Psoas muscle (tissue), 8 donors: Measurements from ENCODE around the gene FMOD. TPM values are rescaled to one million over a fixed set of nuclear protein-coding genes. Genes with fewer than 3 reads are reported as not detected.

ENCODE experiments used
- ATAC-seq, 4 donors: fragments of 200-7000 bp; cut with Tn5 transposase; one replicate each; pipeline ENCODE4 v1.9.1; 2020; ENCODE audit warnings: moderate library complexity in 3 of 4, mild to moderate bottlenecking in 2 of 4
- DNase-seq, 2 donors: peaks; one replicate each; pipeline ENCODE4 v3.0.0-alpha.2; 2020
- H3K27ac ChIP-seq: fragments of 200-600 bp; one replicate; pipeline ENCODE4 v1.8.0; 2022
- H3K27me3 ChIP-seq, 3 donors: fragments of 200-600 bp in 1 of 3; one replicate each; pipeline versions ENCODE4 v1.6.1 to v1.8.0; 2013 to 2022; ENCODE audit warnings: low read length in 2 of 3, mild to moderate bottlenecking in 2 of 3, moderate library complexity in 1 of 3; ENCODE audit not compliant: insufficient read depth in 3 of 3
- H3K36me3 ChIP-seq, 2 donors: fragments of 200-600 bp in 1 of 2; one replicate each; pipeline versions ENCODE4 v1.6.1 to v1.8.0; 2013 to 2022; ENCODE audit warnings: low read depth in 1 of 2, mild to moderate bottlenecking in 1 of 2, moderate library complexity in 1 of 2; ENCODE audit not compliant: insufficient read depth in 1 of 2
- H3K4me1 ChIP-seq: fragments of 200-600 bp; one replicate; pipeline ENCODE4 v1.8.0; 2022
- H3K4me3 ChIP-seq: fragments of 200-600 bp; one replicate; pipeline ENCODE4 v1.8.0; 2022; ENCODE audit warnings: mild to moderate bottlenecking
- H3K9me3 ChIP-seq: fragments of 200-600 bp; one replicate; pipeline ENCODE4 v1.8.0; 2022
- WGBS, 3 donors: extraction: QIAGEN DNeasy Blood & Tissue Kit; methylation state at CpG; one replicate each; pipeline versions ENCODE4 v1.1.6 to v1.1.7; 2013; 5-methylcytosine and 5-hydroxymethylcytosine counted together
- intact Hi-C, 2 donors: fragments of 100-400 bp; cut with DNase I; formaldehyde crosslinking; loops; one replicate each; pipeline versions ENCODE4 v1.11.0 to v1.14.2; 2022
- polyA plus RNA-seq, 3 donors: library from polyadenylated mRNA; stranded (reverse); fragments of 200-250 nt; gene quantifications; one replicate each; pipeline ENCODE4 v1.2.3, GENCODE V29; 2013
- total RNA-seq, 4 donors: library from RNA; stranded (reverse); fragmentation: NEBNext Ultra II Directional in 2 of 4; extraction: Animal tissue kit (Norgen Biotek cat#: 25700) in 2 of 4; gene quantifications; one replicate each; pipeline versions ENCODE4 v1.2.1 to v1.2.4, GENCODE V29; 2021 to 2023
- TF ChIP-seq, protein P1 (sequence below): fragments of 200-600 bp; IDR thresholded peaks from one replicate; pipeline ENCODE4 v1.8.0; 2022; ENCODE audit warnings: antibody characterized with exemption
- donor health status: healthy with polysubstance abuse.
- donor health status: DM: no; HTN: no; CAD: no; lungs with moderate emphysema.
- donor health status: Bipolar disorder and iron deficiency.
- donor health status: healthy.
- donor health status: DM: yes; HTN: yes; CAD: no.
- donor health status: DM: no; HTN: no; CAD: no.
- donor health status: DM: no; HTN: no; CAD: no.
- donor health status: DM: yes; HTN: yes; CAD: no.

Gene FMOD
- total and polyA plus RNA-seq, 7 donors, result 3.0 to 9.6 (median 4.6) TPM

DNA sequence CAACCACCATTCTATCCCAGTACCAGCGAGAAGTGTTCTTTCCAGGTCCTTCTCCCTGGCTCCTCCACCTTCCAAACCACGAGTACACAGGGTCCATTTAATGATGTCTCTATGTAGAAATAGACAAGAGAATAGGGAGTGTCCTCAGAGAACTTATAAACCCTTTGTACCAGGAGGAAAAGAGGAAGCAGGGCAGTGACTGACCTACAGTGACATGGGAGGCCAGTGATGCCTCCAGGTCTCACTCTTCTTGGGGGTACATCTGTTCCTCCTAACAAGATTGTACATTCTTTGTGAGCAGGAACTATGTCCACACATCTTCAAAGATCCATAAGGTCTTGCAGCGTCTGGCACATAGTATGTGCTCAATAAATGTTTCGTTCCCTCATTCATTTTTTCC is 18.7 kb upstream of the FMOD start:
- TF ChIP-seq, protein P1, sequence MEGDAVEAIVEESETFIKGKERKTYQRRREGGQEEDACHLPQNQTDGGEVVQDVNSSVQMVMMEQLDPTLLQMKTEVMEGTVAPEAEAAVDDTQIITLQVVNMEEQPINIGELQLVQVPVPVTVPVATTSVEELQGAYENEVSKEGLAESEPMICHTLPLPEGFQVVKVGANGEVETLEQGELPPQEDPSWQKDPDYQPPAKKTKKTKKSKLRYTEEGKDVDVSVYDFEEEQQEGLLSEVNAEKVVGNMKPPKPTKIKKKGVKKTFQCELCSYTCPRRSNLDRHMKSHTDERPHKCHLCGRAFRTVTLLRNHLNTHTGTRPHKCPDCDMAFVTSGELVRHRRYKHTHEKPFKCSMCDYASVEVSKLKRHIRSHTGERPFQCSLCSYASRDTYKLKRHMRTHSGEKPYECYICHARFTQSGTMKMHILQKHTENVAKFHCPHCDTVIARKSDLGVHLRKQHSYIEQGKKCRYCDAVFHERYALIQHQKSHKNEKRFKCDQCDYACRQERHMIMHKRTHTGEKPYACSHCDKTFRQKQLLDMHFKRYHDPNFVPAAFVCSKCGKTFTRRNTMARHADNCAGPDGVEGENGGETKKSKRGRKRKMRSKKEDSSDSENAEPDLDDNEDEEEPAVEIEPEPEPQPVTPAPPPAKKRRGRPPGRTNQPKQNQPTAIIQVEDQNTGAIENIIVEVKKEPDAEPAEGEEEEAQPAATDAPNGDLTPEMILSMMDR, result no peak
- 89 to 95% (median 93%) methylated on average over 4 of the region's 4 CpGs for WGBS, 3 donors
- DNase-seq (no peak), ATAC-seq (no peak)
- H3K4me3 ChIP-seq, result no peak overlapping the region
- intact Hi-C loops, result no loop called here
- H3K36me3 ChIP-seq, result no peaks in the 10 kb centered on the region
- no peak overlapping the region for H3K27ac ChIP-seq
- H3K27me3 ChIP-seq, result peaks cover 0 to 5% (median 0%) of the 10 kb centered on the region in 3 donors
- H3K4me1 ChIP-seq, result no peaks in the 10 kb centered on the region
- no peaks in the 10 kb centered on the region for H3K9me3 ChIP-seq

DNA sequence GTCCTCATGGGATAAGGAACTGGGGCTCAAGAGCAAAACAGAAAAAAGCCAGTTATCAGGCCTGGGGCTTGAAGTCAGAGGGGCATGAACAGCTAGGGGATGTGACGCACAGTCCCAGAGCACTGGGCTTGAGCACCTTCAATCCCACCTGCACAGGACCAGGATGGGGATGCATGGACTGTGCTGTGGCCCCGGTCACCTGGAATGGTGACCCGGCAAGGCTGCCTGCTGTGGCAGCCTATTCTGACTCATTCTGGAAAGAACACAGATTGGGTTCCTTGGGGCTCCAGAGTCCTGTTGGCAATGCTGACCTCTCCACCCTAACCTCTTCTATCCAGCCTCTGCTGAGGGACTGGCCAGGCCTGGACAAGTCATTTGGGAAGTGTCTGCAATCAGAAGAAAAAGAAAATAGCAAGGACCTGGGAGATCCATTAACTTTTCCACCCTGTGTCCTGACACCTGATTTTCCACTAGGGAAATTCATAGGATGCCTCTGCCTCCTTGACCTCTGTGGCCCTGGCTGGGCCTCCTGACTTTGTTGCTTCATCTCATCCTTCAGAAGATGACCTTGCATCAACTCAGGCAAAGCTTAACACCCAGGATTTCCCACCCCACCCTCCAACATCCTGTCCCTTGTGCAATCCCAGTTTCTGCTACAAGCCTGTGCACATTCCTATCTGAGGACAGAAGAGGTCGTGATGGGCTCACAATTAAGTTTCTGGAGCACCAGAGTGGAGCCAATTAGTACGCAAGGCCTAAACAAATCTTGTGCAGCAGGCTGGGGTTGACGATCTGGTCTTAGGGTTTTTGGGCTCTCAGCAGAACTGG is 17.9 kb upstream of the FMOD start:
- DNase-seq (peak; percentile 67 to 85), ATAC-seq (peak; percentile 62 to 91 (median 84))
- Histone ChIP-seq H3K27ac (no peak overlapping the region), H3K9me3 (no peaks in the 10 kb centered on the region), H3K4me3 (no peak overlapping the region), H3K27me3 (peaks cover 0 to 12% (median 0%) of the 10 kb centered on the region in 3 donors), H3K36me3 (no peaks in the 10 kb centered on the region), H3K4me1 (no peaks in the 10 kb centered on the region)
- TF ChIP-seq, protein P1, result peak; percentile 18
- intact Hi-C loops, result no loop called here
- WGBS, 3 donors, result 61 to 64% (median 64%) methylated on average over 6 of the region's 6 CpGs

DNA sequence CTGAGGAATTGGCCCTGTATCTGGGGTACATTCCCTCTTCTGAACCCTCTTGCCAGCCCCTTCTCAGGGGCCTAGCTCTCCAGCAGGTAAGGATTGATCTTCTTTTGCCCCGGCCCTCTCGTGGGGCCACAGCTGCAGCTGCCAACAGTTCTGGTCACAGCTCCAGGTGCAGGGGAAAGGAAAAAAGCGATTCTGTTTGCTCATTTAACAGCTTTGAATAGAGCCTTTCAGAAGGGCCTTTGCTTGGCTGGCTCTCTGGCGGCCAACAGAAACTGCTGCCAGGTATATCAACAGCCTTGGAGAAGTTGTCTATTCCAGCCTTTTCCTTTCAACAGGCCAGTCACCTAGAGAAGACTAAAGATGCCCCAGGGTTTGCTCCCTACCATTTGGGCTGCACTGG is 16.1 kb upstream of the FMOD start:
- WGBS, 3 donors, result 43 to 58% (median 51%) methylated on average over 4 of the region's 4 CpGs
- intact Hi-C loops, result no loop called here
- no peak overlapping the region for H3K27ac ChIP-seq

DNA sequence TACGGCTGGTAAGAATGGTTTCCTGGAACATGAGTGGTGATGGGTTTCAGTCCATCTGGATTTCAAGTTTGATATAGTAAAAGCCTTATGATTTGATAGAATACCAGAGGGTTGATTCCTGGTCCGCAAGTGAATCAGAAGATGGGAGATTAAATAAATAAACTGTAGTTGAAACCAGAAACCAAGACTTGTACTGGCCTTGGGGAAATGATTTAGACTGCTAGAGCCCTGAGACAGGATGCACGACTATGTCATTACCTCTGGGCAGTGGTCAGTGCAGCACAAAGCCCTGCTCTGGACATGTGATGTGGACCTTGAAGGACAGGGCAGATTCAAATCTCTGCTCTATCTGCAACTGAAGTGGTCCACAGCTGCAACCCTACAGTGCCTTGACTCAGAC is 15.6 kb upstream of the FMOD start:
- Histone ChIP-seq H3K9me3 (no peaks in the 10 kb centered on the region), H3K27ac (no peak overlapping the region), H3K36me3 (no peaks in the 10 kb centered on the region), H3K4me1 (no peaks in the 10 kb centered on the region), H3K4me3 (no peak overlapping the region), H3K27me3 (peaks cover 0 to 12% (median 0%) of the 10 kb centered on the region in 3 donors)
- intact Hi-C loops, result no loop called here
- TF ChIP-seq, protein P1, result no peak
- no peak for ATAC-seq
- DNase-seq, result no peak
- WGBS, 3 donors, result 80 to 87% (median 81%) methylated on average over 3 of the region's 3 CpGs

More for the DNA sequence above, 16.1 kb upstream of the FMOD start:
- DNase-seq (no peak), ATAC-seq (no peak)
- no peaks in the 10 kb centered on the region for H3K36me3 ChIP-seq
- H3K4me1 ChIP-seq, result no peaks in the 10 kb centered on the region
- no peak overlapping the region for H3K4me3 ChIP-seq
- TF ChIP-seq, protein P1, result no peak
- H3K9me3 ChIP-seq, result no peaks in the 10 kb centered on the region
- H3K27me3 ChIP-seq, result peaks cover 0 to 12% (median 0%) of the 10 kb centered on the region in 3 donors
